Medulla oblongata (tissue), 1 donor: ENCODE data around the gene CRX.
A peak's percentile ranks its signal among the peaks of the same experiment; 100 is the strongest.
"Not testable (repeated sequence)": the region's sequence is repeated elsewhere in the genome, so short reads cannot be mapped to it uniquely, and the experiment has no call there.

Experiments used
- DNase-seq: peaks from one replicate; pipeline ENCODE4 v3.0.0-alpha.2; 2015; ENCODE audit errors: extremely low spot score

CRX gene

GRCh38 chr19:47803671-47804070 is 18.1 kb upstream of the CRX start:
- not testable (repeated sequence) for DNase-seq

GRCh38 chr19:47804451-47804850 is 17.3 kb upstream of the CRX start, which contains the start of gene TPRX1:
Gene TPRX1 (minus strand): TSS chr19:47804551. CDS start chr19:47804539, 12 bp downstream.
- DNase-seq, result not testable (repeated sequence)

- DNase-seq, result no peak
Measured at GRCh38 chr19:47805313-47805712, 16.4 kb upstream of the CRX start.

- no peak for DNase-seq
Measured at GRCh38 chr19:47806435-47806834, 15.3 kb upstream of the CRX start.

- DNase-seq, result peak; percentile 30
Measured at GRCh38 chr19:47813304-47813994, 8.3 kb upstream of the CRX start.

- no peak for DNase-seq
Measured at GRCh38 chr19:47813995-47814328, 7.8 kb upstream of the CRX start.

GRCh38 chr19:47816270-47816669 is 5.5 kb upstream of the CRX start:
- not testable (repeated sequence) for DNase-seq

- not testable (repeated sequence) for DNase-seq
Measured at GRCh38 chr19:47818221-47818620, 3.5 kb upstream of the CRX start.

- no peak for DNase-seq
Measured at GRCh38 chr19:47819858-47820257, 1.9 kb upstream of the CRX start.

- DNase-seq, result no peak
Measured at GRCh38 chr19:47820410-47820809, 1.3 kb upstream of the CRX start.

- no peak for DNase-seq
Measured at GRCh38 chr19:47824396-47824795, 2.7 kb downstream of the CRX start.

GRCh38 chr19:47826800-47827199 is 5.1 kb downstream of the CRX start:
- no peak for DNase-seq

GRCh38 chr19:47832723-47833122 is 11.0 kb downstream of the CRX start:
- DNase-seq, result no peak

- no peak for DNase-seq
Measured at GRCh38 chr19:47836038-47836437, 14.3 kb downstream of the CRX start.

- DNase-seq, result no peak
Measured at GRCh38 chr19:47839411-47839810, 17.7 kb downstream of the CRX start.

- DNase-seq, result no peak
Measured at GRCh38 chr19:47839913-47840312, 18.2 kb downstream of the CRX start.

GRCh38 chr19:47842941-47843340 is 21.2 kb downstream of the CRX start:
- no peak for DNase-seq

GRCh38 chr19:47848425-47848822 is 26.7 kb downstream of the CRX start:
- no peak for DNase-seq

GRCh38 chr19:47848823-47849473 is 27.2 kb downstream of the CRX start:
- no peak for DNase-seq

GRCh38 chr19:47853003-47853402 is 31.3 kb downstream of the CRX start:
- DNase-seq, result no peak

GRCh38 chr19:47854459-47854858 is 32.7 kb downstream of the CRX start:
- no peak for DNase-seq

GRCh38 chr19:47858231-47858630 is 36.5 kb downstream of the CRX start:
- not testable (repeated sequence) for DNase-seq

GRCh38 chr19:47858646-47859285 is 37.0 kb downstream of the CRX start, which contains the start of gene TPRX2:
Gene TPRX2 (plus strand): TSS chr19:47859235. CDS start chr19:47859247, 12 bp downstream.
- not testable (repeated sequence) for DNase-seq
